ENCODE data around the gene HIPK2. TPM values are rescaled to one million over a fixed set of nuclear protein-coding genes. Genes with fewer than 3 reads are reported as not detected.

Gene HIPK2
- total and polyA plus RNA-seq, 10 of the 15 experiments (the other 5 are each of a cell fraction or from before 2014, with no cell fraction given) = 1.7 to 39.0 (median 9.4) TPM

DNA sequence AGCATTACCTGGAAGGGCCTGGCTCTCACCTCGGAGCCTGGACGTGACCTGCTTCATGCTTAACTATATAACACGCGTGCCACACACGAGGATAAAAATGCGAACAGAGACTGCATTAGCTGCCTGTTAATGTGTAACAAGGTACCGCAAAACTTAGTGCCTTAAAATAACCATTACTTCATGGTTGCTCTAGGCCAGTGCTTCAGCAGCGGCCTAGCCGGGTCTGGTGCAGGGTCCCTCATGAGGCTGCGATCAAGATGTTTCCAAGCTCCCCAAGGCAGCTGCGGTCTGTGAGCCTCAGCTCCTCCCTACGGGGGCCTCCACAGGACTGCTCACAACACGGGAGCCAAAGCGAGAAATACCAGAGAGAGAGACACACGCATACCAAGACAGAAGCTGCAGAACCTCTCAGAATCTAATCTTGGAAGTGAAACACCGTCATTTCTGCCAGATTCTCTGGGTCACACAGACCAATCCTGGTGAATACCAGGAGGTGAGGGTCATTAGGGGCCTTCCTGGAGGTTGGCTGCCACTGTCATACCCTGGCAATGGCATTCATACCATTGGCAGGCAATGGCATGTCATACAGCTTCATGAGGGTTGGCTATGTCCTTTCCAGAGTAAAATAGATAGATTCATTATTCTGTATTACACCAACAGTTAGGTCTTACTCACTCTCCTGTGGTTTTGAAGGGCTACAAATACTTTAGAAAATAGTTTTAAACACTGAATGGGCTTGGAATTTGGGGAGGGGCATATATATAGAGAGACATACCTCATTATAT, 94.5 kb downstream of the HIPK2 start (continued):
- TF ChIP-seq GATAD2B (conservative IDR thresholded peaks at IDR 0.05; ENCODE audit: low read depth) (0 out of 2 replicates have a peak, but pooled peaks have one; percentile 37), CHD4 (IDR thresholded peaks at IDR 0.05) (no peak), NFXL1 (IDR thresholded peaks at IDR 0.05; ENCODE audit: borderline replicate concordance) (no peak), BCL11A (IDR thresholded peaks at IDR 0.05; ENCODE audit: low read depth, low read length) (no peak), CHD2 (IDR thresholded peaks at IDR 0.05; ENCODE audit: borderline replicate concordance, low read depth, low read length) (no peak), POLR2A (IDR thresholded peaks at IDR 0.05; ENCODE audit: low read depth, low read length) (no peak), RFX5 (IDR thresholded peaks at IDR 0.05; ENCODE audit: low read depth, low read length) (no peak), FOXM1 (IDR thresholded peaks at IDR 0.05; ENCODE audit: low read depth, low read length) (no peak), ASH2L (IDR thresholded peaks at IDR 0.05; ENCODE audit: borderline replicate concordance, low read depth) (no peak), NFYA (IDR thresholded peaks at IDR 0.05; ENCODE audit: borderline replicate concordance, low read depth, low read length) (no peak), MTA2 (IDR thresholded peaks at IDR 0.05; ENCODE audit: low read depth) (peak; percentile 47; the same call in 1 of the 2 replicates), RELA (IDR thresholded peaks at IDR 0.05; ENCODE audit: borderline replicate concordance, partially characterized antibody) (no peak), EED (IDR thresholded peaks at IDR 0.05; ENCODE audit: low read depth) (no peak), JUND (IDR thresholded peaks at IDR 0.05; ENCODE audit: low read depth, low read length) (no peak), NR2C1 (IDR thresholded peaks at IDR 0.05) (no peak), IRF4 (IDR thresholded peaks at IDR 0.05; ENCODE audit: low read depth, low read length) (no peak; the same call in 1 of the 2 replicates), HDGF (IDR thresholded peaks at IDR 0.05) (no peak)
- TF ChIP-seq, protein P1, sequence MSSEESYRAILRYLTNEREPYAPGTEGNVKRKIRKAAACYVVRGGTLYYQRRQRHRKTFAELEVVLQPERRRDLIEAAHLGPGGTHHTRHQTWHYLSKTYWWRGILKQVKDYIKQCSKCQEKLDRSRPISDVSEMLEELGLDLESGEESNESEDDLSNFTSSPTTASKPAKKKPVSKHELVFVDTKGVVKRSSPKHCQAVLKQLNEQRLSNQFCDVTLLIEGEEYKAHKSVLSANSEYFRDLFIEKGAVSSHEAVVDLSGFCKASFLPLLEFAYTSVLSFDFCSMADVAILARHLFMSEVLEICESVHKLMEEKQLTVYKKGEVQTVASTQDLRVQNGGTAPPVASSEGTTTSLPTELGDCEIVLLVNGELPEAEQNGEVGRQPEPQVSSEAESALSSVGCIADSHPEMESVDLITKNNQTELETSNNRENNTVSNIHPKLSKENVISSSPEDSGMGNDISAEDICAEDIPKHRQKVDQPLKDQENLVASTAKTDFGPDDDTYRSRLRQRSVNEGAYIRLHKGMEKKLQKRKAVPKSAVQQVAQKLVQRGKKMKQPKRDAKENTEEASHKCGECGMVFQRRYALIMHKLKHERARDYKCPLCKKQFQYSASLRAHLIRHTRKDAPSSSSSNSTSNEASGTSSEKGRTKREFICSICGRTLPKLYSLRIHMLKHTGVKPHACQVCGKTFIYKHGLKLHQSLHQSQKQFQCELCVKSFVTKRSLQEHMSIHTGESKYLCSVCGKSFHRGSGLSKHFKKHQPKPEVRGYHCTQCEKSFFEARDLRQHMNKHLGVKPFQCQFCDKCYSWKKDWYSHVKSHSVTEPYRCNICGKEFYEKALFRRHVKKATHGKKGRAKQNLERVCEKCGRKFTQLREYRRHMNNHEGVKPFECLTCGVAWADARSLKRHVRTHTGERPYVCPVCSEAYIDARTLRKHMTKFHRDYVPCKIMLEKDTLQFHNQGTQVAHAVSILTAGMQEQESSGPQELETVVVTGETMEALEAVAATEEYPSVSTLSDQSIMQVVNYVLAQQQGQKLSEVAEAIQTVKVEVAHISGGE (CRISPR knock-in tag; IDR thresholded peaks at IDR 0.05) = no peak
- TF ChIP-seq, protein P2, sequence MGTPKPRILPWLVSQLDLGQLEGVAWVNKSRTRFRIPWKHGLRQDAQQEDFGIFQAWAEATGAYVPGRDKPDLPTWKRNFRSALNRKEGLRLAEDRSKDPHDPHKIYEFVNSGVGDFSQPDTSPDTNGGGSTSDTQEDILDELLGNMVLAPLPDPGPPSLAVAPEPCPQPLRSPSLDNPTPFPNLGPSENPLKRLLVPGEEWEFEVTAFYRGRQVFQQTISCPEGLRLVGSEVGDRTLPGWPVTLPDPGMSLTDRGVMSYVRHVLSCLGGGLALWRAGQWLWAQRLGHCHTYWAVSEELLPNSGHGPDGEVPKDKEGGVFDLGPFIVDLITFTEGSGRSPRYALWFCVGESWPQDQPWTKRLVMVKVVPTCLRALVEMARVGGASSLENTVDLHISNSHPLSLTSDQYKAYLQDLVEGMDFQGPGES (IDR thresholded peaks at IDR 0.05) = no peak
- TF ChIP-seq, protein P3, sequence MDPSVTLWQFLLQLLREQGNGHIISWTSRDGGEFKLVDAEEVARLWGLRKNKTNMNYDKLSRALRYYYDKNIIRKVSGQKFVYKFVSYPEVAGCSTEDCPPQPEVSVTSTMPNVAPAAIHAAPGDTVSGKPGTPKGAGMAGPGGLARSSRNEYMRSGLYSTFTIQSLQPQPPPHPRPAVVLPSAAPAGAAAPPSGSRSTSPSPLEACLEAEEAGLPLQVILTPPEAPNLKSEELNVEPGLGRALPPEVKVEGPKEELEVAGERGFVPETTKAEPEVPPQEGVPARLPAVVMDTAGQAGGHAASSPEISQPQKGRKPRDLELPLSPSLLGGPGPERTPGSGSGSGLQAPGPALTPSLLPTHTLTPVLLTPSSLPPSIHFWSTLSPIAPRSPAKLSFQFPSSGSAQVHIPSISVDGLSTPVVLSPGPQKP (IDR thresholded peaks at IDR 0.05; ENCODE audit: low read depth, low read length) = no peak
- TF ChIP-seq, protein P4, sequence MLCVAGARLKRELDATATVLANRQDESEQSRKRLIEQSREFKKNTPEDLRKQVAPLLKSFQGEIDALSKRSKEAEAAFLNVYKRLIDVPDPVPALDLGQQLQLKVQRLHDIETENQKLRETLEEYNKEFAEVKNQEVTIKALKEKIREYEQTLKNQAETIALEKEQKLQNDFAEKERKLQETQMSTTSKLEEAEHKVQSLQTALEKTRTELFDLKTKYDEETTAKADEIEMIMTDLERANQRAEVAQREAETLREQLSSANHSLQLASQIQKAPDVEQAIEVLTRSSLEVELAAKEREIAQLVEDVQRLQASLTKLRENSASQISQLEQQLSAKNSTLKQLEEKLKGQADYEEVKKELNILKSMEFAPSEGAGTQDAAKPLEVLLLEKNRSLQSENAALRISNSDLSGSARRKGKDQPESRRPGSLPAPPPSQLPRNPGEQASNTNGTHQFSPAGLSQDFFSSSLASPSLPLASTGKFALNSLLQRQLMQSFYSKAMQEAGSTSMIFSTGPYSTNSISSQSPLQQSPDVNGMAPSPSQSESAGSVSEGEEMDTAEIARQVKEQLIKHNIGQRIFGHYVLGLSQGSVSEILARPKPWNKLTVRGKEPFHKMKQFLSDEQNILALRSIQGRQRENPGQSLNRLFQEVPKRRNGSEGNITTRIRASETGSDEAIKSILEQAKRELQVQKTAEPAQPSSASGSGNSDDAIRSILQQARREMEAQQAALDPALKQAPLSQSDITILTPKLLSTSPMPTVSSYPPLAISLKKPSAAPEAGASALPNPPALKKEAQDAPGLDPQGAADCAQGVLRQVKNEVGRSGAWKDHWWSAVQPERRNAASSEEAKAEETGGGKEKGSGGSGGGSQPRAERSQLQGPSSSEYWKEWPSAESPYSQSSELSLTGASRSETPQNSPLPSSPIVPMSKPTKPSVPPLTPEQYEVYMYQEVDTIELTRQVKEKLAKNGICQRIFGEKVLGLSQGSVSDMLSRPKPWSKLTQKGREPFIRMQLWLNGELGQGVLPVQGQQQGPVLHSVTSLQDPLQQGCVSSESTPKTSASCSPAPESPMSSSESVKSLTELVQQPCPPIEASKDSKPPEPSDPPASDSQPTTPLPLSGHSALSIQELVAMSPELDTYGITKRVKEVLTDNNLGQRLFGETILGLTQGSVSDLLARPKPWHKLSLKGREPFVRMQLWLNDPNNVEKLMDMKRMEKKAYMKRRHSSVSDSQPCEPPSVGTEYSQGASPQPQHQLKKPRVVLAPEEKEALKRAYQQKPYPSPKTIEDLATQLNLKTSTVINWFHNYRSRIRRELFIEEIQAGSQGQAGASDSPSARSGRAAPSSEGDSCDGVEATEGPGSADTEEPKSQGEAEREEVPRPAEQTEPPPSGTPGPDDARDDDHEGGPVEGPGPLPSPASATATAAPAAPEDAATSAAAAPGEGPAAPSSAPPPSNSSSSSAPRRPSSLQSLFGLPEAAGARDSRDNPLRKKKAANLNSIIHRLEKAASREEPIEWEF (IDR thresholded peaks at IDR 0.05; ENCODE audit: insufficient replicate concordance, low read depth, low read length) = no peak

Data from GM12878 (cell line).